MM.1S (cell line): Measurements from ENCODE around the gene PIGM.

ENCODE experiments used
- CTCF ChIP-seq: fragments of 300-600 bp; sonication (generic); IDR thresholded peaks from 2 replicates; pipeline ENCODE4 v1.5.1; 2016; ENCODE audit warnings: antibody characterized with exemption, low read length, mixed read lengths
- EZH2 ChIP-seq: fragments of 300-600 bp; sonication (generic); optimal IDR thresholded peaks from 2 replicates; pipeline ENCODE3; 2017; ENCODE audit warnings: low read depth, mild to moderate bottlenecking, antibody characterized with exemption, low read length, mixed read lengths
- EZH2phosphoT487 ChIP-seq: fragments of 300-600 bp; sonication (generic); IDR thresholded peaks from 2 replicates; pipeline ENCODE4 v1.6.1; 2018; ENCODE audit warnings: antibody characterized with exemption, low read length

- TF ChIP-seq CTCF: no peak
- TF ChIP-seq EZH2: no peak
- TF ChIP-seq EZH2phosphoT487: no peak
Measured at GRCh38 chr1:160052936-160053335, 21.1 kb upstream of the PIGM start.
